HG03521 (cell line): ENCODE results near the gene TJP1.
"Not testable (repeated sequence)": the region's sequence is repeated elsewhere in the genome, so short reads cannot be mapped to it uniquely, and the experiment has no call there.

Experiments
- ATAC-seq: cut with Tn5 transposase; IDR thresholded peaks from one replicate; pipeline ENCODE4 v1.9.1; 2021; ENCODE audit warnings: mild to moderate bottlenecking, moderate library complexity; ENCODE audit not compliant: unreplicated experiment

Gene TJP1

GRCh38 chr15:29670266-29670665 is 152.0 kb downstream of the TJP1 start:
- no peak for ATAC-seq

GRCh38 chr15:29669823-29670222 is 152.4 kb downstream of the TJP1 start:
- no peak for ATAC-seq

GRCh38 chr15:29668120-29668602 is 154.1 kb downstream of the TJP1 start:
- ATAC-seq, result peak; percentile 41

GRCh38 chr15:29666241-29666640 is 156.0 kb downstream of the TJP1 start:
- ATAC-seq, result no peak

- no peak for ATAC-seq
Measured at GRCh38 chr15:29665444-29666003, 156.7 kb downstream of the TJP1 start.

GRCh38 chr15:29664406-29664805 is 157.9 kb downstream of the TJP1 start:
- no peak for ATAC-seq

GRCh38 chr15:29657476-29657817 is 164.8 kb downstream of the TJP1 start:
- ATAC-seq, result not testable (repeated sequence)

- no peak for ATAC-seq
Measured at GRCh38 chr15:29656636-29657475, 165.4 kb downstream of the TJP1 start.

- ATAC-seq, result no peak
Measured at GRCh38 chr15:29652595-29652994, 169.7 kb downstream of the TJP1 start.

GRCh38 chr15:29651476-29652233 is 170.6 kb downstream of the TJP1 start:
- ATAC-seq, result no peak
